ENCODE measurements around the gene TFAM.

Gene TFAM

DNA sequence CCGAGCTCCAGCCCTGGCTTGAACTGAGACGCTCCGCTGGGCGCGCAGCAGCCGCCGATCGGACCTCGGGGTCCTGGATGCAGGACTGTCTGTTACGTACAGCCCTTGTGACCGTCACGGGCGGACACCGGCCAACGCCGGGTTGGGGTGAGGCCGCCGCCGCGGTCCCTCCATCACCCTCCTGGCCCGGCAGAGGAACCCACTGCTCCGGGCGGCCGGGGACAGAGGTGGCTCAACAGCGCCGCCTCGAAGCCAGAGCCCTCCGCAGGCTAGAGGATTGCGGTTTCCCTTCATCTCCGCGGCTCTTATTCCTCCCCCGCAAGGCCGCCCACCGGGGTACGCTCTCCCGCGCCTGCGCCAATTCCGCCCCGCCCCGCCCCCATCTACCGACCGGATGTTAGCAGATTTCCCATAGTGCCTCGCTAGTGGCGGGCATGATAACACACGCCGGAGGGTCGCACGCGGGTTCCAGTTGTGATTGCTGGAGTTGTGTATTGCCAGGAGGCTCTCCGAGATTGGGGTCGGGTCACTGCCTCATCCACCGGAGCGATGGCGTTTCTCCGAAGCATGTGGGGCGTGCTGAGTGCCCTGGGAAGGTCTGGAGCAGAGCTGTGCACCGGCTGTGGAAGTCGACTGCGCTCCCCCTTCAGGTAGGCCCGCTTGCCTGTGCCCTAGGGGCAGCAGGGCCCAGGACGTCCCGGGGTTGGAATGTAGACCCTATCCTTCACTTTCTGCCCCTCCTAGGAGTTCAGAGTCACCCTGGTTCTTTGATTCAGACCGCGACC is at the start of gene TFAM:
Gene TFAM, plus strand, starts transcription at position 412 of the 785 bp plus-strand sequence. Its CDS starts 138 bp downstream, at position 550.
- peak; percentile 84 for DNase-seq

DNA sequence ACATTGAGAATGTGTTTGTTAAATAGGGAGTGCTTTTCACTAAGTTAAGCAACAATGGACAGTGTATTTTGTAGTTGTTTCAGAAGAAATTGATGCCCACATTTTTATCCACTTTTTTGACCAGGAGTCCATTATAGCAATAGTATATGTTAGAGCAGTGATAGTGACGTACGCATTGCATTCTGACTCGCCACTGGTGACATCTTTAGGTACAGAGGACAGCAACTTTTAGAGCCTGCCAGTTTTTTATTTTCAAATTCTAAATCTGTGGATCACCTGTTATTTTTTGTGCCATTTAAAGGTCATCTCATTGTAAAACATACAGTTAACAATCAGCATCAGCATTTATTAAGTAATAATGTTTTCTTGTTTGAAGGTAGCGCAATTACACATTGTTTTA is 49.0 kb upstream of the TFAM start:
- DNase-seq: no peak

DNA sequence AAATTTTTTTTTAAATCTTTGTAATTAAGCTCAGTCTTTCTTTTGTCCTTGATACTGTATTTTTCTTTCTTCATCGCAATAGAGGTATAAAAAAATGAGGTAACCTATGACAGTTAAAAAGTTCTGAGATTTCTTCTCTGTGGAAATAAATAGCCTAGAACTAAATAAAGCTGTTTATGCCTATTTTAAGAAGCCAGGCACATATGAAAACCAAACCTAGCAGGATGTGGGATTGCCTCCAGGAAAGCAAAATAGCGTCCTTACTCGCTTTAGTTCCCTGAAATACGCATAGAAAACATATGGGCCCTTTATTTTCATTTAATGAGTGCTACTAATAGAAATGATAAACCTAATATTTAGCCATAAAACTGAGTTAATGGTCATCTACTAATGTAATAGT is 43.8 kb upstream of the TFAM start:
- DNase-seq: no peak

DNA sequence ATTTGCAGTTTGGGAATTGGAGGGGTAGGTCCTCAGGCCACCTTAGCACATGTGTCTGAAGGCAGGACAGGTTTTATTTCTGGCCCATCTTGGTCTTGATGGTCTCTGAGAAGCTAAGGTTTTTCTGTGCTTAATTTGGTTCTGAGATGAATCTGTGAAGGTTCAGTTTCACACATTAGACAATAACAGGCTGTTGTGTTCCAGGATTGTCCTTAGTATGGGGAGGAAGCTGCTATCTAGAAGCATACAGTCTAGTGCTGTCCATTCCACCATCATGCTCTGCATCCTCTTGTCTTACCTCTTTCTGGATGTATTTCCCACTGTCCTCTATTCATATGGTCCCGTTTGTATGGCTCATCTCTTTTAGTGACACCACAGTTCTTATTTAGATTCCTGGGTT is 43.3 kb upstream of the TFAM start:
- no peak for DNase-seq

DNA sequence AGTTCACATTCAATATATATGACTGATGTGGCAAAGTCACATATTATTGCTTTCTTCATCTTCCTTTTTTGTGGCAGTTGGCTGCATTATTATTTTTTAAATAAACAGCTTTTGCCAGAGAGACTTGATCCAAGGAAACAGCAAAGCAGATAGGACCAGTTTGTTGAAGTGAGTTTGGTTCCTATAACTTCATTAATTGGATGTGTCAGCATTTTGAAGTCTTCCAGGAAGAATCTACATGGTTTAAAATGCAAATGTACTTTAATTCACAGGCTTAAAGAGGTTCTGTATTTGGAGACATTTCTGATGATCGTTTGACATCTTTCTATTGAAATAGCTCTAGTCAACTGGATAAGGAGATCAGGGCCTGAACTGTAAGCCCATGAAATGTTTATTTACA is 37.2 kb upstream of the TFAM start:
- no peak for DNase-seq

DNA sequence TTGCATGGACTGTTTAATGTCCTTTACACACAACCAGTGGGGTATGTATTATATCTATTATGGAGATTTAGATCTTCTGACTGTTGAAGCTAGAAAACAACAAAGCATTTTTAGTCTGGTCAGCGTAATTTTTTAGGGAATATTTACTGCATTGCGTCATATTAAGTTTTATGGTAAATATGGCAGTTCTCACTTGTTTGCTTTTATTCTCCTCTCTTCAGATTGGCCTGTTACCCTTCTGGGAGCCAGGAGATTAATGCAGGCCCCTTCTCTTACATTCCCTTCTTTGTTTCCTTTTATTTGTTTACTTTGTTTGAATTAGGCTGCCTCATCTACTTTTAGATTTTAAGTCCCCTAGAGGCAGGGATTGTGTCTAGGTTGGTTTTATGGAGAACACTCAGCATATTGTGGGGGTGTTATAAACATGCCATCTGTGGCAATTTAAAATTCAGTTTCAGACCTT is 36.6 kb upstream of the TFAM start:
- no peak for DNase-seq

DNA sequence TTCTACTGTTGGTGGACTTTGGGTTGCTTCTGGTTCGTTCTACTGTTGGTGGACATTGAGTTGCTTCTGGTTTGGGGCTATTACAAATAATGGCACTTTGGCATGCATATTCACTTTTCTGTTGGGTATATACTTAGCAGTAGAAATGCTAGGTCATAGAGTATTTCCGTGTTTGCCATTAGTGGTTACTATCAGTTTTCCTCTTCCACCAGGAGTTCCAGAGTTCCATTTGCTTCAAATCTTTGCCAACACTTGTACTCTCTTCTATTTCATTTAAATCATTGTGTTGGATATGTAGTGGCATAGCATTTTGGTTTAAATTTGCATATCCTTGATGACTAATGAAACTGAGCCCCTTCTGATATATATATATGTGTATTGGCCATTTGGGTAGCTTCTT is 35.2 kb upstream of the TFAM start:
- DNase-seq: no peak

DNA sequence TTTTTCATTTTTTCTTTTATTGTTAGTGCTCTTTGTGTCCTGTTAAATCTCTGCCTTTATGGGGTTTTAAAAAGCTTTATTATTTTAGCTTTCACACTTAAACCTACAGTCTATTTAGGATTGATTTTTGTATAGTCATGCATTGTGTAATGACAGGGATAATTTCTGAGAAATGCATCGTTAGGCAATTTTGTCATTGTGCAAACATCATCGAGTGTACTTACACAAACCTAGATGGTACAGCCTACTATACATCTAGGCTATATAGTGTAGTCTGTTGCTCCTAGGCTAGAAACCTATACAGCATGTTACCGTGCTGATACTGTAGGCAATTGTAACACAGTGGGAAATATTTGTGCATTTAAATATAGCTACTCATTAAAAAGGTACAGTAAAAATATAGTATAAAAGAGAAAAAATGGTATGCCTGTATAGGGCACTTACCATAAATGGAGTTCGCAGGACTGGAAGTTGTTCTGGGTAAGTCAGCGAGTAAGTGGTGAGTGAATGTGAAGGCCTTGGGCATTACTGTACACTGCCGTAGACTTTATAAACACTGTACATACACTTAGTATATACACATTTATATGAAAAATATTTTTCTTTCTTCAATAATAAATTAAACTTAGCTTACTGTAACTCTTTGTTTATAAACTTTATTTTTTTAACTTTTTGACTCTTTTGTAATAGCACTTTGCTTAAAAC is 34.4 kb upstream of the TFAM start:
- DNase-seq: peak; percentile 79

DNA sequence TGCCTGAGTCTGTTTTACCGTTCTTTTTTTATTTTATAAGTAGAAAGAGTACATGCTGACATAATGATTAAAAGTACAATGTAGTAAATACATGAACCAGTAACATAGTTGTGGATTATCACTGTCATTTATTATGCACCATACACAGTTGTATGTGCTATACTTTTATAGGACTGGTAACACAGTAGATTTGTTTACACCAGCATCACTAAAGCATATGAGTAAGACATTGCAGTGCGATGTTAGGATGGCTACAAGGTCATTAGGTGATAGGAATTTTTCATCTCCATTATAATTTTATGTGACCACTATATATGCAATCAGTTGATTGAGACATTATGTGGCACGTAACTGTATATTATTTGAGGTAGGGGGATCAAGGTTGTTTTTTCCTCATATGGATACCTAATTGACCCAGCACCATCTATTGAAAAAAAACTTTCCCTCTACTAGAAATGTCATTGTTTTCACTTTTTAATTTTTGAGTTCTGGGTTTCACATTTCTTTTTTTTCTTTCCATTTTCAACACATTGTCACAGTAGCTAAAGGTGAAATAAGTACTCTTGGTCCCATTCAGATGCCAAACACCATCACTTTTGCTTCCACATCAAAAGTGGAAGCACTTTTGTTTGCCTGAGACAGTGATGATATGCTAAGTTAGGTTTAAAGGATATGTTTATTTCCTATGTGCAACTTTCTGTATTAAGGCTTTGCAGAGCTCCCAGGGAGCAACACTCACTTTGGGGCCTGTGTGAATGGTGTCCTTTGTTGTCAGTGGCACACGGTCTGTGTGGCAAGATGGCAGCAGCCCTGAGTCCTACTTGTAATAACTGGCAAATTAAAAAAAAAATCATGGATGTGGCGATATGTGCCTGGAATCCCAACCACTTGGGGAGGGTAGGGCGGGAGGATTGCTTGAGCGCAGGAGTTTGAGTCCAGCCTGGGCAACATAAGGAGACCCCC is 33.3 kb upstream of the TFAM start:
- DNase-seq: no peak

DNA sequence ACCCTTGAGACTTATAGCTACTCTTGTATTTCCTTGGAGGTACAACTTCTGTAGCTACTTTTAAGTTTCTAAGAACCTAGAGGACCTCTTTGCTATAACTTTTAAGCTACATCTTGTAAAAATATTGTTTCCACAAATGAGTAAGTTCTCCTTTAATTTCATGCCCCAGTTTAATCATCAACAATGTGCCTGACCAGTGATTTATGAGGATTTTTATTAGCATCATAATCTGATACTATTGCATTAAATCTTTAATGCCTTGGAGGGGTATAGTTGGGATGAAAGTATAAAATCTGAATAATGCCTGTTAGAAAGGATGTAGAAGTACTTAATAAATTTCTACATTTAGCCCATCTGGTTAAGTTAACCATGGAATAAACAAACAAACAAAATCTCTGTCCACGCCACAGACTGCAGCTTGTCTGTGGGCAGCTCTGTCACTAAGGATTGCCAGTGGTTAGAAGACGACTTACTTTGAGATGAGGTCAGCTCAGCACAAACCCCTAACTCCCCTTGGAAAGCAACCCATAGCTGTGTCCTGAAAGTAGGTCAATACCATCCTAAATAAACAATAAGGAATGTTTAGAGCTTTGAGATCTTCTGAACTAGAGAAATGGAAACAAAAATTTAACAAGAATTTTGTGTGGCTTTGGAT is 32.1 kb upstream of the TFAM start:
- DNase-seq: no peak

DNA sequence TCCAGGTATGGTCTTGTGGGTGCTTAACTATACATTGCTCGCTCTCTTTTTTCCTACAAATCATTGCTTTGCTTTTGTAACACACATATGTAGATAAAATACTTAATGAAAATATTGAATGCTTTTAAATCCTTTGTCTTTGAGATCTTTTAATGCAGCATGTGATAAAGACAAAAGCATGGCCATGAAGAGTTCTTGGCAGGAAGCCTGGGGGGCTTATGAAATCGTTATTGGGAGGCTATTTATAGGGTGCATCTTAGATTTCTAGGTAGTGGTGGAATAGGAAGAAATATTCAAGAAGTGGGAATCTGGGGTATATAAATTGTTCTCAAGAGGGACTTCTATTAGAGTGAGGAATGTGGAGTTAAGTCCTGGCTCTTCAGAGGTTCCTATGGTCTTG is 28.5 kb upstream of the TFAM start:
- no peak for DNase-seq

DNA sequence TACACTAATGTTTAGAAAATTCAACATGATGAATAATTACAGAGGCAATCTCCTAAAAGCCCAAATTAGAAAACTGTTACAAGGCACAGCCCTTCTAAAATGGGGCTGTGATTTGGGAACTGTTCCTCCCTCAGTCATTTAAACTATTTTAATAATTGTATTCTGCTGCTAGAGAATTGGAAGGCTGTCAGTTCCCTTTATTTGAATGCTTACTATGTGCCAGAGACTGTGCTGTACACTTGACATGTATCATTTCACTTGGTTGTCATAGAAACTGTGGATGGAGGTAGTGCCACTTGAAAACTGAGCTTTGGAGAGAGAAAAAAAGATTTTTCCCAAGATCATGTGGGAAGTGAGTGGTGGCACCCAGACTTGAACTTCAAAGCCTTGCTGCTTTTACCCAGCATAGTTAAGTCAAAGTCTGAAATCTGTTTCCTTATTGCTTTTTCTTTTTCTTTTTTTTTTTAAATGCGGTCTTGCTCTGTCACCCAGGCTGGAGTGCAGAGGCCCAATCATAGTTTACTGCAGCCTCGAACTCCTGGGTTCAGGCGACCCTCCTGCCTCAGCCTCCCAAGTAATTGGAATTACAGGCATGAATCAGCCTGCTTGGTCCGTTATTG is 26.8 kb upstream of the TFAM start:
- DNase-seq: no peak

DNA sequence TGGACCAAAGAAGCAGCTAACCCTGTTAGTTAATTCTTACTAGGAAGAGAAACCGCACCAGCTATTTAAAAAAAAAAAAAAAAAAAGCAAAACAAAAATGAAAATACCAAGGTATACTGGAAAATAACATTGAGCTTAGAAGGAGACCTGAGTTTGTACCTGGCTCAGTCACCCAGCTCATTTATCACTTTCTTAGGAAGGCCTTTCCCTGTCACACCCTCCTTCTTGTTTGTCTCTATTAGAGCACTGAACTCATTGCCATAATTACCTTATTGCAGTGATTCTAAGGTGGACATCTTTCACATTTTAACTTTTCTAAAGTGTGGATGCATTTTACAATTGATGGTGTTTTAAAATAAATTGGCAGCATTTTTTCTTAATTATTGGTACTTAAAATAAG is 26.3 kb upstream of the TFAM start:
- no peak for DNase-seq

DNA sequence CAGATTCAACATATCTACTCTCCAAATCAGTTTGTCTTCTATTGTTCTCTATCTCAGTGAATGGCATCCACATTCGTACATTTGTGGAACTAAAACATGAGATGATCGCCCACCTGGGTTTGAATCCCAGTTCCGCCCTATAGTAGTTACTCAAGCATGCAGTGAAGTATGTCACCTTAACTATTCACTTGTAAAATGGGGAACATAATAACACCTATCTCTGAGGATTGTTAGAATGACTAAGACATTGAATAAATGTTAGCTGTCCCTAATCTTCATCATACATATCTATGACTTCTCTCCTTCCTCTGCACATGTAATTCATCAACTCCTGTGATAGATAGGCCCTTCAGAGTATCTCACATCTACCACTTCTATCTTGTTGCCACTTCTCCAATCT is 25.7 kb upstream of the TFAM start:
- DNase-seq: no peak

DNA sequence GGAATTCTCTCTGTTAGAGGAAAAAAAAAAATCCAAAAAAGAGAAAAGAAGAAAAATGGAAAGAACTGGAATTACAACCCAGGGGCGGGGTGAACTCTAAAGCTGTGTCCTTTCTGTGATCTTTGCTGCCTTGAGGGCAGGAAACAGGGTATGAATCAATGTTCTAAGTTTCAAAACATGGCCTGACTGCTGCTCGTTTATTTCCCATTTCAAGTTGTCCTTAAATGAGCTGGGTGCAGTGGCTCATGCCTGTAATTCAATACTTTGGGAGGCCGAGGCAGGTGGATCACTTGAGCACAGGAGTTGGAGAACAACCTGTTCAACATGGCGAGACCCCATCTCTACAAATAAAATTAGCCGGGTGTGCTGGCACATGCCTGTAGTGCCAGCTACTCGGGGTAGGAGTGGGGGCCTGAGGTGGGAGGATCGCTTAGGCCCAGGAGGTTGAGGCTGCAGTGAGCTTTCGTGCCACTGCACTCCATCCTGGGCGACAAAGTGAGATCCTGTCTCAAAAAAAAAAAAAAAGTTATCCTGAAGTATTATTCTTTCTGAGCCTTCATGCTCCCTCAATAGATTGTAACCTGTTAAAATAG is 24.7 kb upstream of the TFAM start:
- peak; percentile 31 for DNase-seq

DNA sequence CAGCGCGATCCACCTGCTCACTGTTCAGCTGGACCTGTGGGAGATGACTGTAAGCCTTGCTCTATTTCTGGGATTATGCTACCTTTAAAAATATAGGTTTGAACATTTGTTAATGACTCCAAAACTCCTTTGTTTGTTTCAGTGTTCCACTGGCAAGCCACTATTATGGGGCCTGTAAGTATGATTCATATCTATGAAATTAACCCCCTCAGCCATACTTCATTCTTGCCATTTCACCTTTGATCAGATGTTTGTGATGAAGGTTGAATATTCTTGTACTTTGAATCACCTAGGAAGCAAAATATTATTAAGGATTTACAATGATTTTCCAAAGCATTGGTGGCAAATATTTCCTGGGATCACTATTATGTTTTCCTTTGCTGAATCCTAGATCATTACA is 23.9 kb upstream of the TFAM start:
- DNase-seq: no peak

DNA sequence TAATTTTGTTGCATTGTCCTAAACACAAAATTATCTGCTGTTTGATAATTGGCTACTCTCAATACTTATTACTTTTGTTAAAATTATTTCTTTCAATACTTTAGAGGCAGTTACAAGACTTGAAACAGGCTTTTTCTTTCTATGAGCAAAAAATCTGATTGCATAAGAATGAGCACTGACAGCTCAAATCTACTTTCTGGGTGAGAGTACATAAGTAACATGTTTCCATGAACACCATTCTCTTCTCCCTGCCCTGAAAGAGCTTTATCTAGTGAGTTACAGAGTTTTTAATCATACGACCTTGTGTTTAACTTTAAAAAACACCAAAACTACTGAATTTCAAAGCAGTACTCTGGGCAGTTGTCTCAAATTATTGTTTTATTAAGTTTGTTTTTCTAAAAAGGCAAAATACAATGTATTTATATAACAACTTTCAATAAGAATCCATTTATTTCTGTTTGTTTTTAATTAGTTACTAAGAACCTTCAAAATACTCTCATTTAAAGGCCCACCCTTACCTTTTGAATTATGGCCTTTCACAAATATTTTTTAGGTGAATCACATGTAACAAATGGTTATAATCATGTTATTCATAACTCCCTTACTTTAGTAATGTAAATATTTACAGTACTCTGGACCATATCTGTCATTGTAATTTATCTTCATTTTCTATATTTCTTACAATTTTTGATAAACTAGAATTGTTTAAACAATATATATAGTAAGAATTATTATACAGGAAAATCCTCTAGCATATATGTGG is 23.0 kb upstream of the TFAM start:
- no peak for DNase-seq

DNA sequence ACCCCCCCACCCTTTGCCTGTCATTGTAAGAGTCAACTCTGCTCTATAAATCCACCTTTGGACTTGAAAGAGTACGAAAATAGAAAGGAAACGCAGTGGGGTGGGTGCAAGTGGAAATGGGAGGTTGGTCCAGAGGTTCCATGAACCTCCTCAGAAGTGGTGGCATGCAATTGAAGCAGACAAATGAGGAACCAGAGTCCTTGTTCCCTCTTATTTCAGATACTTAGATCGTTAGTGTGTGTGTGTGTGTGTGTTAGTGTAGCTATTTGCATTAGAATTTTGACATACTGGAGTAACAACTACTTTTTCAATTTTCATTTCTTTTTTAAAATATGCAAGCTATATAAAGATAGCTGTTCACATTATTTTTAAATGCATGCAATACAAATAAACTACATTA is 18.1 kb upstream of the TFAM start:
- DNase-seq: peak; percentile 62

DNA sequence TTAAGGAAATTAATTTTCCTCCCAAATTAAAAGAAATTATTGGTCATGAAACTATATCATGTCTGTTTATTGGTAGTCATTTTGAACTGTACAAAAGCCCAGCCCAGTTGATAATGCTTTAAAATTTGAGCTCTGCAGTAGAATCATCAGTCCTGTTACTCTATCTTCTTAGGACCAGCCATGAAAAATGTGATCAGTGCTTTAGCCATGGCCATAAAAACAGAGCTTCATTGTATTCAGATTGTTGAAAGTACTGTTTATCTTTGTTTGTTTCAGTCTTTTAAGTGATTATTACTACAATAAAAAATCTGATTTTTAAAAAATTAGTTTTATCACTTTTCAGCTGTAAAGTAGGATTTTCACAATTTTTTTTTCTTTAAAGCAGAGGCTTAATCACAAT is 13.7 kb upstream of the TFAM start:
- no peak for DNase-seq

DNA sequence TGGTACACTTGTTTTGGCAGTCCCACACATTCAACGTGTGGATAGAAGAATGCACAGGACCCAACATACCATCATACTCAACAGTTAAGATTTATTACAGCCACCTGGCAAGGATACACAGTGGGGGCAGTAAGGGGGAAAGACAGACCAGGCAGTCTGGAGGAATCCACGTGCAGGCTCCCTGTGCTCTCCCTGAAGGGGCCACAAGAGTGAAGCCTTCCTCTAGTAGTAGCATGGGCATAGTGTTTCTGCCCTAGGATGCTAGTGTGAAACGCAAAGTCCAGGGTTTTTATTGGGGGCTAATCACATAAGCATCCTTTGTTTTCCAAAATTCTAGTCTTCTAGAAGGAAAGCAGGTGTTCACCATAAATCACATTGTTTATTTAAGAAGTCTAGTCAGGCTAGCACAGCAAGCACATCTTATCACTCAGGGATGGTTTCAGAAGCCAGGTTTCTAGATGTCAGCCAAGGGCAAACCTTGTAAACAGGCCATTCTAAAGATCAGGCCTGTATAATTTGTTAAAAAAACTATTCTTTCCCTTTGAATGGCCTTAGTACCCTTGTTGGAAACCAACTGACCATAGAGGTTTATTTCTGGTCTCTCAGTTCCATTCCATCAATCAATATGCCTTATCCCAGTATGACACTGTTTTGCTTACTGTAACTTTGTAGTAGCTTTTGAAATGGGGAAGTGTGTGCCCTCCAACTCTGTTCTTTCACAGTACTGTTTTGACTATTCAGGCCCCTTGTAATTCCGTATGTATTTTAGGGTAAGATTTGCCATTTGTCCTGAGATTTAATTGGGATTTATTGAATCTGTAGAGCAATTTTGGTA is 12.4 kb upstream of the TFAM start:
- peak; percentile 71 for DNase-seq

Data from MV-4-11 (cell line).